Tongue (tissue), 2 donors: Measurements from ENCODE around the gene PPM1L. TPM values are rescaled to one million over a fixed set of nuclear protein-coding genes. Genes with fewer than 3 reads are reported as not detected.
"Not testable (repeated sequence)": the region's sequence is repeated elsewhere in the genome, so short reads cannot be mapped to it uniquely, and the experiment has no call there.

Experiments used
- DNase-seq: peaks from one replicate; pipeline ENCODE4 v3.0.0-alpha.2; 2015
- total RNA-seq: library from RNA; depleted of rRNA; stranded (reverse); fragments of >200 nt; gene quantifications from one replicate; pipeline ENCODE4 v1.2.3, GENCODE V29; 2014

PPM1L gene
- total RNA-seq, 1 donor from 2014 or later, result 37.3 TPM

DNA sequence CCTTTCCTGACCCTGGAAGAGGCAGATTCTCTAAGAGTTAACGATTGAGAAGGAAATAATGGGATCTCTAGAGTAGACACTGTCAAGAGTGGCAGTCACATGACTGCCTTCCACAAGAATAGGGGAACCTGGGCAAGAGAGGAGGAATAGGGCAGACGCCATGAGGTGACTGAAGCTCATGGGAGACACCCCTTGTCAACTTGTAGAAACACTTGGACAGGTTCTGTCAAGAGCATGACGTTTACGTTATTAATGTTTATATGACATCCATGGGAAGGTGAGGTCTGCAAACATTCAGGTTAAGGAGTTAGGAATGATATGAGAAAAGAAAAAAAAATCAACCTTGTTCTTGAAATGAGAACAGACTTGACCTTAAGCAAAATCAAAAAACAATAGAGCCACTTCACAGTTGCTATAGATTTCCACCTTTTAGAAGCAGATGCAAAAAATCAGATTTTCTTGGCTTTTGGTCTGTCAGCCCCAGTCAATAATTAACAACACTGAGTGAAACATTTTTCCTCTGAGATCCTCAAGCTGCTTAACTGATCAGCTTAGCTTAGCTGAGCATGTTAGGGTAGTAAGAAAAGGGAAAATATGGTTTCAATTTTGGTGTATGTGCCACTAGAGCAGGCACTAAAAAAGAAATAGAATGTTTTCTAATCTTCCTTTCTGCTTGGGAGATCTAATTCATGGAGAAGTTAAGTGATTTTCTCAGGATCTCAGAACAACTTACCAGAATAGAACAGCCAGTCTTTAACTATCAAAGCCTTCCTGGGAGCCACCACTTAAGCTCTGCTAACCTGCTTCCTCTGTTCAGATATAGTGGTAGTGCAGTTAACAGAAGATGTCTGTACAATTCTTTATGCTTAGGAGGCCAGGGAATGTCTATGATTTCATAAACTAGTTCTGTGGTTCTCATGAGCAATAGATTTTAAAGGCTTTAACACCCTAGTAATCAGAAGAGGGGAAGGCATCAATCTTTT is 232.2 kb downstream of the PPM1L start:
- DNase-seq, result no peak

DNA sequence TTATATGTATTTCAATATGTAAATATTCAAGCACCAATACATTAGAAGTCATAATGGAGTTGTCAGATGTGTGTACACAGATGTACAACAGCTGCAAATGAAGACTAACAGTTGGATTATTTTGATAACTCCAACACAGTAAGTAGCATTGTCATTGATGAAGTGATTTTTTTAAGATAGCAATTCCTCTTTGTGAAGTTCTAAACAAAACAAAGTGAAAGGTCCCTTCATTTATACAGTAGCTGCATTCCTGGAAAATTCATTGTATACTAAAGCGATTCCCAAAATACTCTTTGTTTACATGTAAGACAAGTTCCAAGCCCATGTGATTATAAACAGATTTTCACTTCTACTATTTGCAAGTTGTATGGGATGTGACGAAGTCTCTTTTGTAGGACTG is 234.4 kb downstream of the PPM1L start:
- DNase-seq, result no peak

DNA sequence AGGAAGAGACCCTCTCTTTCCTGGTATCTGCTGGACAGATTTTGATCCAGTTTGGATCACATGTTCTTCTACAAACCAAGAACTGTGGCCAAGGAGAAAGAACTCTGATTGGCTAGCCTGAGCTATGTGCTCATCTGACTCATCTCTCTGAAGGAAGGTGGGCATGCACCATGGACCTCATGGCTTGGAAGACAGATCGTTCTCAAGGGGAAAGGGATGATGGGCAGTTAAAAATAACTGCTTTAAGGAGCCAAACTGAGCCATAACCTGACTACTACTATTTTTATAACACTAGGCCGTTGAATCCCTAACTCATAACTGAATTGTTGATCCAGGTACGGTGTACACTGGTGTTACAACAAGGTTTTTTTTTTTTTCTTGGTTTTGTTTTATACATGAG is 236.7 kb downstream of the PPM1L start:
- no peak for DNase-seq

DNA sequence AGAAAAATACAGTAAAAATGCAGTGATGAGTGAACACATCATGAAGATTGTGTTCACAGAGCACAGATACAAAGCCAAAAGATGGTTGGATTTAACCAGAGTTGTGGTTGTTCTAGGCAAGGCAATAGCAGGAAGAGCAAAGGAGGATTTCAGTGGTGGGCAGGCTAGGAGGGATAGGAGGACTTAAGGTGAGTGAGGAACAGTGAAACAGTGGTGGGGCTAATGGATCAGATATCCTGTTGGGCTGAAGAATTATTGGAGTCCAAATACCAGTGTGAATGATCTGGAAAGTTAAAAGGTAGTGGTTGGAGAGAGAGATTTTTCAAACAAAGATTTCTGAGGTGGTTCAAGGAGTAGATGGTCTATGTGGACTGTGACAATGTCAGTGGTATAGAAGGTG is 240.8 kb downstream of the PPM1L start:
- DNase-seq, result no peak

DNA sequence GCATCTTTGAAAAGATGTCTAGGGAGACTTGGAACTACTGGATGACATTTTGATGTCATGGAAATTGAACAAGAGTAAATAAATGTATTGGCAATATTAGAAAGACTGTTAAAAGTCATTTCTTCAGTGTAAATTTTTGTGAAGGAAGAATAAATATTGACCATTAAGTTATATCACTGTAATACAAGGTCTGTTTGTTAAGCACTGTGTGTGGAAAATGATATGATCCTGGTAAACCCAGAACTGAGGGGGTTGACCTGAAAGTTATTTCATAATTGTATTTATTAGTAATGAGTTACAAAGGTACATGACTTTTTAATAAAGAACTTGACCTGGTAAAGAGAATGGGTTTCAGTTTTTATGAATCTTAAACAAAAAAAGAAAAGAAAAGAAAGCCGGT is 242.6 kb downstream of the PPM1L start:
- DNase-seq, result no peak

DNA sequence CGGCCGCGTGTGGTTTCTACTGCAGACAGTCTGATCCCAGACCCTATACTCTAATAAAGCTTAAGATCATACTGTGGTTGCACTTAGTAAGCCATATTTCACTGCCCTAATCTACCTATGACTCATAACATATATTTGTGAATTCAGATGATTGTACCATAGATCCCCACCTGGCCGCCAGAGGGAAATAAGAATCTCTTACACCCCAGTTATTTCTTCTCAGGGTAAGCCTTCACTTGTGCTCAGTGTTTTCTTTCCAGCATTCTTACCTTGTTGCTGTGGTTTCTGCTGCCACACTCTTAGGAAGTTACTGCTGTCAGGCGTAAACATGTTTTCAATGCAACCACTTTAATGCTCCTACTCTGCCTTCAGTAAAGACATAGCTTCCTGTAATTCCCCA is 243.2 kb downstream of the PPM1L start:
- DNase-seq, result no peak

DNA sequence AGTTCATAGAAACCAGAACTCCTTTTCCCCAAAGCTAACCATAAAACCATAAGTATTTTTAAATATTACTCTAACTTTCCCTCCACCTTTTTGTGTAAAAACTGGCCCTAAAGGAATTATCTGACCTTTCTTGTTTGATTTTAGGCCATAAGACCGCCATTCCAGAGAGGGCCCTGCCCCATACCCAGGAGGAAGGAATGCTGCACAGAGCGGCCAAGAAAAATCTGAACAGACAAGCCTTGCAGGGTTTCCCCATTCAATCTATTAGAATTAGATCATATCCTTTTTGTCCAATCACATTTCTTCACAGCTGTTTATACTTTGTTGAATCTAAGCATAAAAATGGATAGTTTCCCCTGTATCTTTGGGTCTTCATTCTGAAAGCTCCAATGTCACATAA is 252.1 kb downstream of the PPM1L start:
- DNase-seq, result no peak

DNA sequence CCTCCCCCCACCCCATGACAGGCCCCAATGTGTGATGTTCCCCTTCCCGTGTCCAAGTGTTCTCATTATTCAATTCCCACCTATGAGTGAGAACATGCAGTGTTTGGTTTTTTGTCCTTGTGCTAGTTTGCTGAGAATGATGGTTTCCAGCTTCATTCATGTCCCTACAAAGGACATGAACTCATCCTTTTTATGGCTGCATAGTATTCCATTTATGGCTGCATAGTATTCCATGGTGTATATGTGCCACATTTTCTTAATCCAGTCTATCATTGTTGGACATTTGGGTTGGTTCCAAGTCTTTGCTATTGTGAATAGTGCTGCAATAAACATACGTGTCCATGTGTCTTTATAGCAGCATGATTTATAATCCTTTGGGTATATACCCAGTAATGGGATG is 254.1 kb downstream of the PPM1L start:
- not testable (repeated sequence) for DNase-seq

DNA sequence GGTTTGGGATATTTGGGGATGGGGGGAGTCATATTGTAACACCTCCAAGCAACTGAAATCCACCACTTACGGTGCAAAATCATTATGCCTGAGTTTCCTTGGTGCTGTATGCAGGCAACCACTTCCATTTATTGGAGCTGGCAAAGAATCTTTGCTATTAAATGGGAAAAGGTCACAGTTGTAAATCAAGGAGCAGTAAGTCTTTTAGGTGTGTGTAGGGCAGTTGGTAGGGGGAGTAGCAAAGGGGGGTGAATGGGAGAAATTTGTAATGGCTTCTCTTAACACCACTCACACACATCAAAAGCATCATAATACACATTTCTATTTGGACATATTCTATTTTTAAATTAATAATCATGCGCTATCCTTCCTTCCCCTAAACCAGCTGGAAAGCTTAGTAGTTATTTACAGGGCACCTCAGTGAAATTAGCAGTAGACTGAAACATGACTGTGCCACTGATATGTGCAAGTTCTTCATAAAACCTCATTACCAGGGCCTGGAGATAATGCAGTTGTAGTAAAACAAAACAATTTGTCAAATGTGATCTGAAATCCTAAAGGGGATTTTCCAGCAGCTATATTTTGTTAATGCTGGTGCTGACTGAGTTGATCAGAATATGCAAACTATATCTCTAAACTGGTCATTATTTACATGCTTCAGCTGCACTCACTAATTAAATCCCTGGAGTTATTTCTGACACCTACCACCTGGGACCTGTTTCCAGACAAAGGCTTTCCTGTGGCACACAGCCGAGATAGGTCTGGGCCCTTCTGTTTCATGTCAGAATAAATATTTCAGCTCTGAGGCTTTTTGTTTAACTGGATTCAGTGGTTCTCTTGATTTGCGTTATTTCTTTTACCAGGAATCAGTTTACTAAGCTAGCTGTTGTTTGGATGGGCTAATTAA is 259.1 kb downstream of the PPM1L start:
- DNase-seq, result no peak

DNA sequence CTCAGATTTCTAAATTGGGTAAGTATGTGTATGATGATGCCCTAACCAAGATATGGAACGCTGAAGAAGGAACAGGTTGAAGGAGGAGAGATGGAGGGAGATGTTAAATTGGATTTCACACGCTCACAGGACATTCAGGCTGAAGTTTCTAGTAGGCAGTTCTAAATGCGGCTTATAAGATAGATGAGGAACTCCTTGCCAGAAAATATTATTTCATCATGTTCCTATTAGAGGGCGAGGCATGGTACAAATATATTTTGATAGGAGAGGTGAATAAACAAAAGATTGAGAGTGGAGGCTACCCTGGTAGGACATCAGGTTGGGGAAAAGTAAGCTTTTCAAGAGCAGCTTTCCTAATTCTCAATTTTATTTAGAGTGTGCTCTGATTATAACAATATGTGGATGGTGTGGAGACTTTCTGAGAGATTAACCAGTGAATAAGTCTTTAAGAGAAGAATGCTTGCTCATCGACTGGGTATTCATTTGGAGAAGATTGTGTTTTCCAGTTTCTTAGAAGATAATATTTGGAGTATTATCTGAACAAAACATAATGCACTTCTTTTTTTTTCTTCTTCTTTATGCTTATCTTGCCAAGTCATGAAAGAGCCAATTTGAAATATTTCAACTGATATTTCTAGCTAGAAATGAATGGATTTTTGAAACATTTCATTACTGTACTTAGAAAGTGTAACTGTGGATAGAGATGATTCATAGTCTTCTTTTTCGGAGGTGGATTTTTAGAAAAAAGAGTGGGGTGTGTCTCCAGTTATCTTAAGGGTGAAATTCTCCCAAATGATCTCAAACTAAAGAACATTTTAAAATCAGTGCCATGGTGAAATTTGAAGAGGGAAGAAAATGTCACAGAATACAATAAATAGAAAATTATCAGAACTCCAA is 260.6 kb downstream of the PPM1L start:
- no peak for DNase-seq

DNA sequence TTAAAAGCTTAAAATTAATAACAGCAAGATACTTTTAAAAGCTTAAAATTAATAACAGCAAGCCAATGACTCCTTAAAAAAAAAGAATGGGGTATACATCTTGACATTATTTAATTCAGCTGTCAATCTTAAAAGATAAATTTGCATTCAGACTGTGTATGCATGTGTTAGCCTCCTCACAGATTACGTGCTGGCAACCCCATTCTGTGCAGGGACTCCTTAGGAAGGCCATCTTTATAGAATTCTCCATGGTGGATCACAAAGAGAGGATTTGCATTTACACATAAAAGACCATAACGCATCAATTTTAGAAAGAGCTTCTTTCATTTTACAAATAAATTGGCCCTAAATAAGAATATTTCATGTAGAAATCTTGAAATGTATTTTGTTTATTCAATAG is 261.9 kb downstream of the PPM1L start:
- no peak for DNase-seq

DNA sequence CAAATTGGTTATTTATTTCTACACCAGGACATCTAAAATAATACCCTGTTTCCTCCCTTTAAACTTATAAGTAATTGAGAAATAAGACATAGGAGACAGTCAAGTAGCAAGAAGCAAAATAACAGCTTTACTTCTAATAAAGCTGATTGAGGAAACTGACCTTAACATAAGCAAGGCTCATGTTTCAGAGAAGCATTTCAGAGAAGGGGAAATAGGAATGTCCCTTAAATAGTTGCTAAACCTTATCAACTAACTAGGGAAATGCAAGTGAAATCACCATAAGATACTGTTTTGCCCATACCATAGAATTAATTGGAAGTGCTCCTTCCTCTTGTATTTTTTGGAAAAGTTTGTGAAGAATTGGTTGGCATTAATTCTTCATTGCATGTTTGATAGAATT is 264.2 kb downstream of the PPM1L start:
- DNase-seq, result no peak

DNA sequence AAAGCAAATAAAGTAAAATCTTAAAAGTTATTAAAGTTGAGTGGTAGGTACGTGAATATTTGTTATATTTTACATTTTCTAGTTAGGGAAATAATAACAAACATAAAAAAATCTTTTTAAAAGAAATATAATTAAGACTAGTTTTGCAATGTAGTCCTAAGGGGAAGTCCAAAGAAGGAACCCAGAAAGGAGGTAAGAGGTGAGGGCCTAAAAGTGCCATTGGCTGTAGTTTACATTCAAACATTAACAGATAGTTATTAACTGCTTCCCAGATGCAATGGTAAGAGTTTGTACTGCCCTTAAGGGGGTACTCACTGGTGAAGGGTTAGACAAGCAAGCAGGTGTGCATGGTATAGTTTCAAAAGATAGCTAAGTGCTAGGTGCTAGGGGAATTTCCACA is 269.9 kb downstream of the PPM1L start:
- no peak for DNase-seq

DNA sequence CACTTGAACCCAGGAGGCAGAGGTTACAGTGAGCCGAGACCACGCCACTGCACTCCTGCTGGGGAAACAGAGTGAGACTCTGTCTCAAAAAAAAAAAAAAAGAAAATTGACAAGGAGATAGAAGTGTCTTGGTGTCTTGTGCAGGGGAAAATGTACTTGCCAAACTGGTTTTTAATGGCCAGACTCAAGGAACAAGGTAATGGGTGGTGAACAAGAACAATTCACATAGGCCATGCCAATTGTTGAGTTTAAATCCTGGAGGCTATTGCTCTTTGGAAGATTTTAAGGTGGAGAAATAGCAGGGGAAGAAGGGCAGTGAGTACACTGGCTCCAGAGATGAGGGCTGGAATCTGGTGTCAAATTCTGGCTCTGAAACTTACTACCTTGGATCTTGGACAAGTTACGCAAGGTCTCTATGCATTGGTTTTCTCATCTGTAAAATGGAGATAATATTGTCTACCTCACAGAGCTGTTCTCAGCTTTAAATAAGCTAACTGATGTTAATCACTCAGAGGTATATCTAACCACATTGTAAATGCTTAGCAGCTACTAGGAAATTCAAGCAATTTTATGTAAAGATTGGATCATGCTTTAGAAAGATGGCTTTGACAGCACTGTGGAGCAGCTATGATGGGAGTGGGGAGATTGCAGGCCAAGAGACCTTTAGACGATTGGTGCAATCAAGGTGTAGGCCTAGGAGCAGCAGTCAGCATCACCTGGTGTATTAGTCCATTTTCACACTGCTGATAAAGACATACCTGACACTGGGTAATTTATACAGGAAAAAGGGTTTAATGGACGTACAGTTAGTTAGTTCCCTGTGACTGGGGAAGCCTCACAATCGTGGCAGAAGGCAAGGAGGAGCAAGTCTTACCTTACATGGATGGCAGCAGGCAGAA is 270.8 kb downstream of the PPM1L start:
- DNase-seq, result no peak

DNA sequence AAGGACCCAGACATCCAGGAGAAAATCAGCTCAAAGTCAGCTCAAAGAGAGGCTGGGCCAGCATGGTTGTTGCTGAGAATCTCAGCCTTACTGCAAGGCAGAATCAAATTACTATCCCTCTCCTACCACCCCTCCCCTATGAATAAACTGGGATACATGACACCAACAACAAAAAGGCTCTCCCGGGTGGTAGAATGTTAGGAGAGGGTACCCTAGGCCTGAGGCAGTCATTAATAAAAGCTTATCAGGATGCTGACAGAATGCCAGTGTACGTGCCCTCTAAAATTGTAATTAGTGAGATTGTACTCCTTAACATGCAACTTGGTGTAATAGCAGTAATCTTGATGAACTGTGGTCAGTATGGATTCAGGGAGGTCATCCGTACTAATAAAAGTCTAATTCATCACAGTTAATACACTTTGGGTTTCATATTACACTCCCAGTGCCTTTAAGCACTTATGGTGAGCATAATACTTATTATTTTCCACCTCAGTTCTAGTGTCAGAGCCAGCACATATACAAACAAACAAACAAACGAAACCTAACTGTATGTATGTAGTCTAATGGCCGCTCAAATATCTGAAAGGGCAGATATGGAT is 272.6 kb downstream of the PPM1L start:
- DNase-seq, result no peak

DNA sequence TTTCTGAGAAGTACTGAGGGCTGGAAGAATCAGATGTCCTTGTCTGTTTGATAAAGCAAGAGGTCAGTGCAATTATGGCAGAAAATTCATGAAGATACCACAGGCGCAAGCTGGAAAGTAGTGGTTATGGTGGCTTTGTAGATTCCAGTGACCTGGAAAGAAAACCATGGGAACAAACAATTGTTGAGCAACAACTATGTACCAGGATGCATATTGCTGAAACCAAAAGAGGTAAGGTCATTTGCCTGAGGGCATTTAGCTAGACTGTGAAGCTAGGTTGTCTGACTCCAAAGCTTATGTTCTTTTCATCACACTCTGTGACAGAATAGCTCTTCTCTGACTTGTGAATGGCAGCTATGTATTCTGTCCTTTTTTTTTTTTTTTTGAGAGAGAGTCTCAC is 275.1 kb downstream of the PPM1L start:
- no peak for DNase-seq

DNA sequence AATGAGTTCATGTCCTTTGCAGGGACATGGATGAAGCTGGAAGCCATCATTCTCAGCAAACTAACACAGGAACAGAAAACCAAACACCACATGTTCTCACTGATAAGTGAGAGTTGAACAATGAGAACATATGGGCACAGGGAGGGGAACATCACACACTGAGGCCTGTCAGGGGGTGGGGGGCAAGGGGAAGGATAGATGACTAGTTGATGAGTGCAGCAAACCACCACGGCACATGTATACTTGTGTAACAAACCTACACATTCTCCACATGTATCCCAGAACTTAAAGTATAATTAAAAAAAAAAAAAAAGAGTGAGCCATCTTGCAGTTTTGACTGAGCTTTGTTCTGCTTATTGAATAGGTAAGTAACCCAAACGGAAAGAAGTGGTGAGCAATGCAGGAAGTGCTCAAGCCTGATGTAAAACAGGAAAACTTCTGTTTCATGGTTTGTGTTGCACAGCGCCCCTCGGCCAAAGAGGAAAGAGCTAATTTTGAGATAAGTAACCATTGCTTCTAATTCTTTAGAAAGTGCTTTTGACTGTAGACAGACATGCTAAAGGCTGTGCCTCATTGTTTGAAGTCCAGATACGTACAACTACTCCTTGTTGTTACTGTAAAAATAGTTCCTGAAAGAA is 279.0 kb downstream of the PPM1L start:
- not testable (repeated sequence) for DNase-seq

DNA sequence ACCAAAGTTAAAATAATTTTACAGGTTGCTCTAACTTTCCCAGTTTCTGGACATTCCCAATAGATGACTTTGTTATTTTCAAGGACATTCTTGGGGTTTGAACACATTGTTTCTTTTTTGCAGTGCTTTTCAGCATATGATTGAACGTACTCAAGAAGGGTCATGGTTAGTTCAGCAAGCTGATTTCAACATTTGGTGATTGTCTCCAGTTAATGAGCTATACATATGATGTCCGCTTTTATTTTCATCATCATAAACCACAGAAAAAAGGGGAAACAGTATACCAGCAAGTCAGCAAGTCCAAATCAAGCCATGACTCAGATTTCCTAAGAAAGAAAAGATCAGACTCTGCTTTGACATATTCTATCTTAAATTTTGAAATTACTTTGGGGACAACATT is 279.7 kb downstream of the PPM1L start:
- no peak for DNase-seq

DNA sequence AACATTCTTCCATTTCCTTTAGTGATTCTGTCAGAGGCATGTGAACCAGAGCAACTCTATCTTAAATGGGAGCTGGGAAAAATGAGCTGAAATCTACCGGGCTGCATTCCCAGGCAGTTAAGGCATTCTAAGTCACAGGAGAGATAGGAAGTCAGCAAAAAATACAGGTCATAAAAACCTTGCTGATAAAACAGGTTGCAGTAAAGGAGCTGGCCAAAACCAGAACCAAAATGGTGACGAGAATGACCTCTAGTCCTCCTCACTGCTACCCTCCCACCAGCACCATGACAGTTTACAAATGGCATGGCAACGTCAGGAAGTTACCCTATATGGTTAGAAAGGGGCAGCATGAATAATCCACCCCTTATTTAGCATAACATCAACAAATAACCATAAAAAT is 282.7 kb downstream of the PPM1L start:
- no peak for DNase-seq

DNA sequence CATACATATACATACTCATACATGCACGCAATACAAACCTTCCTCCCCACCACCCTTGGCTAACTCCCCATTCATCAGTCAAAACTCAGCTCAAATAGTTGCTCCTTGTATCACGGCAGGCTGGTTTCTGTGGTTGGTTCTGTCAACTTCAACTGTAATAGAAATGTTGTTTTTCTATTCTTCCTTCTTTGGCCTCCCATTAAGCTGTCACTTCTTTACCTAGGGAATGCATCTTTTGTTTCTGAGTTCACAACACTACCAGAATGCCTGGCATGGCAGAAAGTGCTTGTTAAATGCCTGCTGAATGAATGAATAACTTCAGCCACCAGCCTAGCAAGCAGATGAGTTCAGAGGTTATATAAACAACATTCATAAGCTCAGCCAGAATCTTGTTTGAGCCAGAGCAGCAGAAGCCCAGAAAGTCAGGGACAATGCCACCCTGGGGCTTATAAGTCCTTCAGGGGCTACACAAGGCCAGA is 286.0 kb downstream of the PPM1L start:
- no peak for DNase-seq
